Retinal pigment epithelial cell (primary cell): ENCODE measurements around the gene DCDC2C.

ENCODE experiments used
- DNase-seq: peaks from one replicate; pipeline ENCODE4 v3.0.0-alpha.2; 2010; ENCODE audit warnings: low read depth
- H3K4me3 ChIP-seq: 2 replicates; pipeline ENCODE4 v1.5.1; 2011; ENCODE audit warnings: mild to moderate bottlenecking, low read length, control low read depth, moderate library complexity
- CTCF ChIP-seq: conservative IDR thresholded peaks from 2 replicates; pipeline ENCODE4 v1.5.1; 2011; ENCODE audit warnings: low read depth, low read length, control low read depth, inconsistent platforms

The DCDC2C gene

DNA sequence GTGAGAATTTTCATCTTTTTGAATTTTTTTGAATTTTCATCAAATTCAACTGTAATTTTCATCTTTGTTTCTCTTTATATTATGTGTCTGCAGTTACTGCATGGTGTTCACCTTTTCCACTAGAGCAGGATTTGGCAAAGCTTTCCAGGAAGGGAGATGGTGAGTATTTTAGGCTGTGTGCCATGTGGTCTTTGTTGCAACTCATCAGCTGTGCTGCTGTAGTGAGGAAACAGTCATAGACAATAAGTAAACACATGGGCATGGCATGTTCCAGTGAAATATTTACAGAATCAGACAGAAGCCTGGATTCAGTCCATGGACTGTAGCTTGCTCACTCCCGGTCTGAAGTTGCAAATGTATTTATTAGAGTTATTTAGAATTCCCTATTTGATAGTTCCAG is 120.4 kb downstream of the DCDC2C start:
- H3K4me3 ChIP-seq: no peak overlapping the region
- no peak for TF ChIP-seq CTCF
- DNase-seq: no peak

DNA sequence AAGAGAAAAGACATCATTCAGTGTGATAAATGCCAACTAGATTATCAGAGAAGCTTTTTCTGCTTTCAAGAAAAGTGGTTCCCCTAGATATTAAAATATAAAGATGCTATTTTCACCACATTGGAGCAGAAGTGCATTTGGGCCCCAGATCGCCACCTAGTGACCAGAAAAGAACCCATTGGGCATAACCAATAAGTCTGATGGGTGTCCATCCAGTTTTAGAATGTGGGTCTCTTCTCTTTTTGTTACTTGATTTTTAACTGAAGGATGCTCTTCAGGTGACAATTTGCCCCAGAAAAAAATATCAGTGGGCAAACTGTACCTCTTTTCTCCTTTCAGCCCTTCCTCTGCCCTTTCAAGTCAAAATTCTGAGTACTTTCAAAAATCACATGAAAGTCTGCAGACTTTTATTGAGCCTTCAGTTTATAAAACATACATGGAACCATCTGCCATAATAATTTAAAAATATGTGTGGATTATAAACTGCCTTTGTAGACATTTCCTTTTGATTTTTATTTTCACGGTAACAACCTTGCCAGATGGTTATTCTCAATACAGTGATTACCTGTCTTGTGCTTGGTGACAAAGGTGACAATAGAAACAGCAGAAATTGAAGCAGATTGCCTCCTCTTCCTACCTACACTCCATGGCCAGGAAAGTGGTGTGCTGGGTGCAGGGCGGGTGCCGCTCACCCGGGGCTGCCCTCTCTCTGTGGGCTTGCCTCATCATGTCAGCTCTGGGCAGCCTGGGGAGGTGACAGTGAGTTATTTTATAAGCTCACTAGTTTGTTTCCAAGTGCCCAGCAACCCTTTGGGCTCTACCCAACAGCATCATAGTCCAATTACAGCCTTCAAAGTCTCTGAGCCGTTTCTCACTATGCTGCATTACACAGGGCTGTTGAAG is 124.5 kb downstream of the DCDC2C start:
- TF ChIP-seq CTCF: peak; percentile 73
- DNase-seq: no peak
- no peak overlapping the region for H3K4me3 ChIP-seq

- TF ChIP-seq CTCF: no peak
- H3K4me3 ChIP-seq: no peak overlapping the region
- no peak for DNase-seq
Measured at GRCh38 chr2:3830796-3831195, 127.4 kb downstream of the DCDC2C start.

GRCh38 chr2:3837086-3837485 is 133.7 kb downstream of the DCDC2C start:
- DNase-seq: no peak
- no peak for TF ChIP-seq CTCF
- no peak overlapping the region for H3K4me3 ChIP-seq

DNA sequence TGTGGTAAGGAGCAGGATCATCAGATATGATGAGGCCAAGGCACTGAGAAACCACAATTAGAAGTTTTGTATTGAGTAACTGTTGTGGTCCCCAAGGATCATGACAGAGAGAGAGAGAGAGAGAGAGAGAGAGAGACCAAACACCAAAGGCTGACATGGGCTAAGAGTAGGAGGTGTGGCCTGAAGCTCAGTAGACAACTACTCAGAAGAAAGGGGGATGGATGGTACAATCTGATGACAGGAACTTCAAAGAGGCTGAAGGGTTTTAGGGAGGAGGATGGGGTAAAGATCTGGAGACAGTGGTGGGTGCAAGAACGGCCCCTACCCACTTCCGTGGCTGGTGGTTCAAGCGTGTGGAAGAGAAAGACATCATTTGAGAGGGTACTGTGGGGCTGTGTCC is 135.0 kb downstream of the DCDC2C start:
- H3K4me3 ChIP-seq: no peak overlapping the region
- no peak for DNase-seq
- TF ChIP-seq CTCF: no peak

DNA sequence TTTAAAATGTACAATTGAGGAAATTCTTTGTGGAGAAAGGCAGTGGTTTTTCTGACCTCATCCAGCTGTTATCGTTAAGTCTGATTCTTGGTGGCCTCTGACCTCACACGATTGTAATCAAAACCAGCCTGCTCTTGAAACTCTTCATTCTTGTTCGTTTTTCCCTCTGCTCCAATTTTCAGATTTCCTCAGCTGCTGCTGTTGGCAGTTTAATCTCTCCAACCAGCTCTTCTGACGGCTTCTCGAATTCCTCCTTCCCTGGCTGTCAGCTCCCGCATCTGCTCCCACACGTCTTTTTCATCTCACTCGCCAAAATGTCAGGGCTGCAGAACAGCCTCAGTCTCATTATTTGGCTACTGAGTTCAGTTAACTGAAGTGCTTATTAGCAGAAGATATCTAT is 136.1 kb downstream of the DCDC2C start:
- no peak for DNase-seq
- no peak for TF ChIP-seq CTCF
- no peak overlapping the region for H3K4me3 ChIP-seq

DNA sequence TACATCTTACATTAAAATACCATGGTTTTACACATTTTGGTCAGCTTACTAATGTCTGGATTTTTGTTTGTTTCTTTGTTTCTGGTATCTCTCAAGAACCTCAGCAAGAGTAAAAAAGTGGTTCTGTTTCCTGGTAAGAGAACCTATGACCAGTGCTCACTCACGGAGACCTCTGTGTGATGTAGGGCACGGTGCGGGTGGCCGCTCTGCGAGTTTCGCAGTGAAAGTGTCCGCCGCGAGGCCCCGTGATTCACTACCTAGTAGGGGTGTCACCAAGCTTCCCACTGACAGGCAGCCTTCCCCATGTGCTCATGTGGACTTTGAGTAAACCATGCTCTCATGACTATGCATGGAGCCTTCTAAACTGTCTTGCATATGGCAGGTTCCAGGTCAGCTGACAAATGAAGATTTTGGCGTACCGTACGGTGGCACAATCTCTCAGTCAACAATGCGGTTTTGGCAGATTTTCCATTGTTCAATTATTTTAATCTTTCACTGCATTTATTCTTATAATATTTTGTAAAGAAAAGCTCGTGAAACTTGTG is 137.3 kb downstream of the DCDC2C start:
- no peak overlapping the region for H3K4me3 ChIP-seq
- TF ChIP-seq CTCF: no peak
- DNase-seq: no peak
